Heart left ventricle (tissue), 16 donors: ENCODE measurements around the gene NINJ2. TPM values are rescaled to one million over a fixed set of nuclear protein-coding genes. Genes with fewer than 3 reads are reported as not detected.

Source experiments
- ATAC-seq, 4 donors: fragments of 200-7000 bp; cut with Tn5 transposase; one replicate each; pipeline ENCODE4 v1.9.1; 2020 to 2022; ENCODE audit warnings: moderate library complexity in 4 of 4, mild to moderate bottlenecking in 3 of 4, moderate number of reproducible peaks in 1 of 4
- DNase-seq, 5 donors: peaks; one replicate each; pipeline ENCODE4 v3.0.0-alpha.2; 2020
- H3K27ac ChIP-seq, 12 donors: fragments of 200-600 bp; sonication (generic) in 4 of 12; one replicate each; pipeline versions ENCODE4 v1.5.0 to v1.8.0; 2016 to 2022; ENCODE audit warnings: mild to moderate bottlenecking in 2 of 12
- H3K27me3 ChIP-seq, 9 donors: fragments of 200-600 bp; sonication (generic) in 2 of 9; one replicate each; pipeline versions ENCODE4 v1.5.1 to v1.8.0; 2016 to 2022; ENCODE audit warnings: mild to moderate bottlenecking in 3 of 9
- H3K36me3 ChIP-seq, 9 donors: fragments of 200-600 bp; sonication (generic) in 2 of 9; one replicate each; pipeline versions ENCODE4 v1.5.0 to v1.8.0; 2018 to 2022; ENCODE audit warnings: mild to moderate bottlenecking in 2 of 9
- H3K4me1 ChIP-seq, 12 donors: fragments of 200-600 bp; sonication (generic) in 4 of 12; one replicate each; pipeline versions ENCODE4 v1.5.0 to v1.8.0; 2016 to 2022; ENCODE audit warnings: mild to moderate bottlenecking in 3 of 12
- H3K4me3 ChIP-seq, 12 donors: fragments of 200-600 bp; sonication (generic) in 4 of 12; one replicate each; pipeline versions ENCODE4 v1.5.0 to v1.8.0; 2017 to 2022; ENCODE audit warnings: mild to moderate bottlenecking in 9 of 12, moderate library complexity in 4 of 12
- H3K9me3 ChIP-seq, 12 donors: fragments of 200-600 bp; sonication (generic) in 4 of 12; one replicate each; pipeline versions ENCODE4 v1.5.0 to v1.8.0; 2016 to 2022; ENCODE audit warnings: mild to moderate bottlenecking in 1 of 12
- CTCF ChIP-seq, 12 donors: fragments of 200-600 bp; sonication (generic) in 4 of 12; IDR thresholded peaks; one replicate each; pipeline versions ENCODE4 v1.5.0 to v1.8.0; 2018 to 2022; ENCODE audit warnings: antibody characterized with exemption in 12 of 12, mild to moderate bottlenecking in 5 of 12
- POLR2A ChIP-seq, 2 donors: fragments of 450-650 bp; IDR thresholded peaks; one replicate each; pipeline ENCODE4 v1.6.1; 2017; ENCODE audit warnings: antibody characterized with exemption in 2 of 2, mild to moderate bottlenecking in 2 of 2, moderate library complexity in 2 of 2
- WGBS, 4 donors: extraction: QIAGEN DNeasy Blood & Tissue Kit in 2 of 4; methylation state at CpG; one replicate each; pipeline versions ENCODE4 v1.1.5 to v1.1.7; 2013 to 2018; 5-methylcytosine and 5-hydroxymethylcytosine counted together
- intact Hi-C, 10 donors: fragments of 100-400 bp; cut with DNase I; formaldehyde crosslinking; loops; one replicate each; pipeline versions ENCODE4 v1.11.1 to v1.14.2; 2022
- polyA plus RNA-seq, 2 donors: library from polyadenylated mRNA; stranded (reverse); fragments of 200-250 nt; gene quantifications; one replicate each; pipeline ENCODE4 v1.2.3, GENCODE V29; 2013
- total RNA-seq, 9 donors: library from RNA; depleted of rRNA in 2 of 9; stranded (reverse); fragments of >200 nt in 2 of 9; fragmentation: NEBNext Ultra II Directional in 3 of 9; extraction: Animal tissue kit (Norgen Biotek cat#: 25700) in 3 of 9; gene quantifications; one replicate each; pipeline versions ENCODE4 v1.1.0 to v1.2.4, GENCODE V29; 2016 to 2023
- donor health status: ischemic (EF 13 %, LVEDD 7.1; RV severe dilation, severe dysfunction).
- donor health status: healthy with polysubstance abuse.
- donor health status: DM: no; HTN: yes; CAD: no.
- donor health status: DM: no; HTN: no; CAD: no.
- donor health status: ischemic (EF 25% LVEDD 6.9; RV normal size, moderate dysfunction).
- donor health status: ischemic (EF 25% LVEDD 5.7; RV mildly dilated, moderate dysfunction).
- donor health status: healthy.
- donor health status: DM: yes; HTN: yes; CAD: no.
- donor health status: ischemic (EF 35%, LVEDD 5.7; RV mildly dilated, moderate dysfunction).
- donor health status: nonischemic (EF 11% LVEDD 7.7; RV severe dilation, severe dysfunction).
- donor health status: DM: yes; HTN: yes; CAD: no.
- donor health status: PGD.
- donor health status: ischemic (EF 29% LVEDD 5.4; RV normal size, mild dysfunction).
- donor health status: nonischemic (EF 23%, LVEDD 6.1; RV moderate dilation, normal function).

NINJ2 gene
- total and polyA plus RNA-seq, 11 donors, result 2.8 to 15.0 (median 5.2) TPM

GRCh38 chr12:547883-548470 is 115.3 kb downstream of the NINJ2 start:
- H3K36me3 ChIP-seq, result no peaks in the 10 kb centered on the region
- peak in 1 of 5 donors; percentile 17 for DNase-seq
- 52 to 68% (median 55%) methylated on average over 13 of the region's 13 CpGs for WGBS, 4 donors
- peaks cover 0 to 13% (median 6%) of the 10 kb centered on the region in 9 donors for H3K27me3 ChIP-seq
- H3K9me3 ChIP-seq, result no peaks in the 10 kb centered on the region
- no peak for TF ChIP-seq POLR2A (IDR thresholded peaks at IDR 0.05)
- TF ChIP-seq CTCF (IDR thresholded peaks at IDR 0.05), result no peak
- H3K4me3 ChIP-seq, result no peak overlapping the region
- peak overlapping the region in 7 of 12 donors; percentile 20 to 83 (median 62) for H3K27ac ChIP-seq
- intact Hi-C loops, result loop anchor here (2.0 to 10.0 kb wide), 8 partner anchors 46 to 106 kb away; no protein-coding TSS in a partner anchor
- no peak for ATAC-seq
- H3K4me1 ChIP-seq, result peaks cover 0 to 59% (median 24%) of the 10 kb centered on the region in 12 donors

GRCh38 chr12:546920-547845 is 116.1 kb downstream of the NINJ2 start:
- Histone ChIP-seq H3K36me3 (no peaks in the 10 kb centered on the region), H3K4me3 (no peak overlapping the region), H3K9me3 (no peaks in the 10 kb centered on the region), H3K27me3 (peaks cover 0 to 13% (median 6%) of the 10 kb centered on the region in 9 donors), H3K27ac (peak overlapping the region in 5 of 12 donors; percentile 3 to 83 (median 26)), H3K4me1 (peaks cover 0 to 59% (median 21%) of the 10 kb centered on the region in 12 donors)
- ATAC-seq (peak in 3 of 4 donors; percentile 47 to 58 (median 50)), DNase-seq (peak; percentile 66 to 85 (median 71))
- TF ChIP-seq POLR2A (IDR thresholded peaks at IDR 0.05) (no peak), CTCF (IDR thresholded peaks at IDR 0.05) (peak; percentile 94 to 98 (median 97))
- intact Hi-C loops, result loop anchor here (2.0 to 10.0 kb wide), 8 partner anchors 45 to 105 kb away; no protein-coding TSS in a partner anchor
- WGBS, 4 donors, result 28 to 37% (median 32%) methylated on average over 20 to 44 of the region's 44 CpGs

DNA sequence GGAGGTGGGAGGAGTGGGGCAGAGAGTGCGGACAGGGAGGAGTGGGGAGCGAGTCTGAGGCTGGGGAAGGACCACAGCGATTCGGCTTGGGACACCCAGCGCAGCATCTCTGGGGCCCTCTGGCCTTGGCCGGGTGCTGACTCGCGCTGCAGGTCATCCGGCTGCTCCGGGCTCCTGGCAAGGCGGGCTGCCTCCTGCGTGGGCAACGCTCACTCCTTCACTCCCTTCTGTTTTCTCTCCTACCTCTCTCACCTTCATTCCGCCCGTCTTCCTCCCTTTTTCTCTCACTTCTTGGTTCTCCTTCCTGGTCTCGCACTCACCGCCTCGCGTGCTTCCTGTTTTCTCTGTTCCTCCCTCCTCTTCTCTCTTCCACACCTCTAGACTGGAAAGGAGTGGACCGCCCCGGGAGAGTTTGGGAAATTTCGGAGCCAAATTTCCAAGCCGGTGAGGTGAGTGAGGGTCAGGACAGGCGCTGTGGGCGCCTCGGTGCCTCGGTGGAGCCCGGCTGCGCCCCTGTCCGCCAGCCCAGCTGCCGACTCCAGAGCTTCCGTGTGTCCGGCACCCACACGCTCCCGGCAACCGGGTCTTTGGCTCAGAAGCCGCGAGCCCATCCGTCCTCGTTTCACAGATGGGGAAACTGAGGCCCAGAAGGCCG is 116.9 kb downstream of the NINJ2 start:
- H3K27me3 ChIP-seq, result peaks cover 0 to 13% (median 6%) of the 10 kb centered on the region in 9 donors
- H3K27ac ChIP-seq, result peak overlapping the region in 1 of 12 donors; percentile 45
- 71 to 75% (median 73%) methylated on average over 39 to 41 of the region's 41 CpGs for WGBS, 4 donors
- TF ChIP-seq POLR2A (IDR thresholded peaks at IDR 0.05), result no peak
- TF ChIP-seq CTCF (IDR thresholded peaks at IDR 0.05), result no peak
- H3K4me3 ChIP-seq, result no peak overlapping the region
- H3K4me1 ChIP-seq, result peaks cover 0 to 58% (median 20%) of the 10 kb centered on the region in 12 donors
- intact Hi-C loops, result loop anchor here (2.0 to 10.0 kb wide), 8 partner anchors 44 to 104 kb away; no protein-coding TSS in a partner anchor
- H3K9me3 ChIP-seq, result no peaks in the 10 kb centered on the region
- peak in 2 of 5 donors; percentile 33 to 61 for DNase-seq
- no peak for ATAC-seq
- H3K36me3 ChIP-seq, result no peaks in the 10 kb centered on the region
